H1 (cell line): Measurements from ENCODE around the gene WAC.

Experiments used
- CTCF ChIP-seq, 3 experiments: IDR thresholded peaks; 1 replicate in 2 of 3; 2 replicates in 1 of 3; pipeline versions ENCODE4 v1.5.1 to v1.6.1; 2011; ENCODE audit warnings: low read length in 3 of 3, mild to moderate bottlenecking in 3 of 3, inconsistent platforms in 2 of 3, low read depth in 1 of 3, moderate library complexity in 1 of 3; ENCODE audit not compliant: insufficient read depth in 1 of 3; ENCODE audit errors: control extremely low read depth in 1 of 3
- EP300 ChIP-seq, 2 experiments: IDR thresholded peaks; 1 replicate in 1 of 2; 2 replicates in 1 of 2; pipeline ENCODE4 v1.6.1; 2011 to 2012; ENCODE audit warnings: low read depth in 2 of 2, low read length in 2 of 2, mild to moderate bottlenecking in 2 of 2, borderline replicate concordance in 1 of 2, inconsistent platforms in 1 of 2, moderate library complexity in 1 of 2
- POLR2A ChIP-seq, 2 experiments: IDR thresholded peaks; 1 replicate in 1 of 2; 2 replicates in 1 of 2; pipeline ENCODE4 v1.6.1; 2011; ENCODE audit warnings: low read depth in 2 of 2, low read length in 2 of 2, mild to moderate bottlenecking in 2 of 2; ENCODE audit errors: control extremely low read depth in 1 of 2
- SIX5 ChIP-seq: IDR thresholded peaks from 2 replicates; pipeline ENCODE4 v1.6.1; 2011; ENCODE audit warnings: mild to moderate bottlenecking, low read depth, low read length
- ZNF274 ChIP-seq: IDR thresholded peaks from 2 replicates; pipeline ENCODE4 v1.7.0; 2012; ENCODE audit warnings: low read length, borderline replicate concordance; ENCODE audit errors: extremely low read depth

GRCh38 chr10:28577506-28577905 is 44.6 kb downstream of the WAC start:
- no peak for TF ChIP-seq POLR2A (IDR thresholded peaks at IDR 0.05; ENCODE audit: control extremely low read depth in 1 of 2, low read depth in 2 of 2, low read length in 2 of 2)
- no peak for TF ChIP-seq EP300 (IDR thresholded peaks at IDR 0.05; ENCODE audit: borderline replicate concordance in 1 of 2, low read depth in 2 of 2, low read length in 2 of 2)
- TF ChIP-seq ZNF274 = no peak
- TF ChIP-seq SIX5 = no peak
- TF ChIP-seq CTCF (IDR thresholded peaks at IDR 0.05; ENCODE audit: control extremely low read depth in 1 of 3, insufficient read depth in 1 of 3, low read depth in 1 of 3, low read length in 3 of 3) = no peak
